Measurements from ENCODE around the gene LRP8.

LRP8 gene

DNA sequence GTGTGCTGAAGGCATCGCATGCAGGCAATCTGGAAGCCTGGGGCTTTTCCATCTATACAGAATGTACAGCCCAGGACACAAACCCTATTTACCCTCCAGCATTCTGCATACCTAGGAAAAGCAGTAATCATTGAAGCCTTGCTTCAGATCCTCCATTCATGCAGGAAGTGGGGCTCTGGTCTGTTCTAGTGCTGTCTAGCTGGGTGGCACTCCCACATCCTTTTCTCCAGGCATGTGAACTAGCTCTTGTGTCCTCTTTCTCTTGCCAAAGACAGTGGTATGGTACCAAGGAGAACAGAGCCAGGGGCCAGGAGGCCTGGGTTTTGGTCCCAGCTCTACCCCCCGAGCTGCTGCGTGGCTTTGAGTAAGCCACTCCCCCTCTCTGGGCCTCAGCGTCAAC, 21.7 kb downstream of the LRP8 start:
- Histone ChIP-seq H3K27me3 (ENCODE audit: low read length) (no peaks in the 10 kb centered on the region), H3K36me3 (ENCODE audit: low read length) (no peaks in the 10 kb centered on the region), H4K20me1 (ENCODE audit: low read depth, low read length) (no peaks in the 10 kb centered on the region; the same call in 1 of the 2 replicates), H2AFZ (ENCODE audit: low read depth, low read length, severe bottlenecking) (no peak overlapping the region), H3K9me3 (ENCODE audit: insufficient read depth, low read length) (no peaks in the 10 kb centered on the region), H3F3A (ENCODE audit: insufficient read depth) (no peaks in the 10 kb centered on the region), H3K9me2 (replicated peaks; ENCODE audit: insufficient read depth, low read length) (no peaks in the 10 kb centered on the region), H3K9ac (ENCODE audit: low read length) (no peak overlapping the region), H3K4me3 (ENCODE audit: insufficient read depth, low read length, poor library complexity, severe bottlenecking) (no peak overlapping the region), H3K79me2 (ENCODE audit: insufficient read depth, low read length) (peaks cover 97% of the 10 kb centered on the region), H3K27ac (ENCODE audit: low read depth, low read length) (no peak overlapping the region), H3K4me2 (ENCODE audit: low read depth, low read length, poor library complexity, severe bottlenecking) (no peak overlapping the region)
- TF ChIP-seq EZH2phosphoT487 (conservative IDR thresholded peaks at IDR 0.05; ENCODE audit: low read length): no peak
- no peak for TF ChIP-seq CTCF (IDR thresholded peaks at IDR 0.05; ENCODE audit: insufficient read depth, low read length, poor library complexity, severe bottlenecking)

GRCh38 chr1:53305650-53306049, 22.2 kb downstream of the LRP8 start:
- no peaks in the 10 kb centered on the region for H3K9me3 ChIP-seq (ENCODE audit: insufficient read depth, low read length)
- H4K20me1 ChIP-seq (ENCODE audit: low read depth, low read length): no peaks in the 10 kb centered on the region; the same call in 1 of the 2 replicates
- H3F3A ChIP-seq (ENCODE audit: insufficient read depth): no peaks in the 10 kb centered on the region
- H2AFZ ChIP-seq (ENCODE audit: low read depth, low read length, severe bottlenecking): no peak overlapping the region
- H3K27me3 ChIP-seq (ENCODE audit: low read length): no peaks in the 10 kb centered on the region
- no peaks in the 10 kb centered on the region for H3K36me3 ChIP-seq (ENCODE audit: low read length)
- no peak overlapping the region for H3K4me3 ChIP-seq (ENCODE audit: insufficient read depth, low read length, poor library complexity, severe bottlenecking)
- TF ChIP-seq CTCF (IDR thresholded peaks at IDR 0.05; ENCODE audit: insufficient read depth, low read length, poor library complexity, severe bottlenecking) (no peak), EZH2phosphoT487 (conservative IDR thresholded peaks at IDR 0.05; ENCODE audit: low read length) (no peak)
- H3K79me2 ChIP-seq (ENCODE audit: insufficient read depth, low read length): peaks cover 98% of the 10 kb centered on the region
- no peaks in the 10 kb centered on the region for H3K9me2 ChIP-seq (replicated peaks; ENCODE audit: insufficient read depth, low read length)
- H3K9ac ChIP-seq (ENCODE audit: low read length): no peak overlapping the region
- H3K27ac ChIP-seq (ENCODE audit: low read depth, low read length): no peak overlapping the region
- no peak overlapping the region for H3K4me2 ChIP-seq (ENCODE audit: low read depth, low read length, poor library complexity, severe bottlenecking)

GRCh38 chr1:53304527-53304926, 23.3 kb downstream of the LRP8 start:
- Histone ChIP-seq H3K27ac (ENCODE audit: low read depth, low read length) (no peak overlapping the region), H3K79me2 (ENCODE audit: insufficient read depth, low read length) (peaks cover 98% of the 10 kb centered on the region), H3K9ac (ENCODE audit: low read length) (no peak overlapping the region), H3K4me2 (ENCODE audit: low read depth, low read length, poor library complexity, severe bottlenecking) (no peak overlapping the region), H2AFZ (ENCODE audit: low read depth, low read length, severe bottlenecking) (no peak overlapping the region), H3K27me3 (ENCODE audit: low read length) (no peaks in the 10 kb centered on the region), H3F3A (ENCODE audit: insufficient read depth) (no peaks in the 10 kb centered on the region), H3K9me3 (ENCODE audit: insufficient read depth, low read length) (no peaks in the 10 kb centered on the region), H3K9me2 (replicated peaks; ENCODE audit: insufficient read depth, low read length) (no peaks in the 10 kb centered on the region), H3K4me3 (ENCODE audit: insufficient read depth, low read length, poor library complexity, severe bottlenecking) (no peak overlapping the region), H3K36me3 (ENCODE audit: low read length) (no peaks in the 10 kb centered on the region), H4K20me1 (ENCODE audit: low read depth, low read length) (no peaks in the 10 kb centered on the region; the same call in 1 of the 2 replicates)
- TF ChIP-seq EZH2phosphoT487 (conservative IDR thresholded peaks at IDR 0.05; ENCODE audit: low read length) (no peak), CTCF (IDR thresholded peaks at IDR 0.05; ENCODE audit: insufficient read depth, low read length, poor library complexity, severe bottlenecking) (no peak)

All from SU-DHL-6 (cell line).